HG03135 (cell line): ENCODE results near the gene CGREF1.
"Not testable (repeated sequence)": the region's sequence is repeated elsewhere in the genome, so short reads cannot be mapped to it uniquely, and the experiment has no call there.

Experiments used
- ATAC-seq: cut with Tn5 transposase; IDR thresholded peaks from one replicate; pipeline ENCODE4 v1.9.1; 2021; ENCODE audit warnings: mild to moderate bottlenecking, moderate library complexity; ENCODE audit not compliant: unreplicated experiment

Gene CGREF1

DNA sequence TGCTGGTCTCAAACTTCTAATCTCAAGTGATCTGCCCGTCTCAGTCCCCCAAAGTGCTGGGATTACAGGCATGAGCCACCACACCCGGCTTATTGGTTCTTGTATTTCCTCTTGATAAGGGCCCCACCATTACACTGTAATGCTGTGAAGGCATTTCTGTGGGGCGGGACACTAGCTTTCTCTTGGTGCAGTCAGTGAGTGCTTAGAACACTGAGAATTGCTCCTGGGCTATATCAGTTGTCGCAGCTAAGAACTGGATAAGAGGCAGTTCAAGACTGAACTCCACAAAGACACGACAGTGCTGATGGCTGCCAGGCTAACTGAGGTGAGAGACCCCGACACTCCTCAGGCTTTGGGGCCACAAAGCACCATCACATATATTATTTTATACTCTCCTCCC lies 30.3 kb downstream of the CGREF1 start:
- no peak for ATAC-seq

DNA sequence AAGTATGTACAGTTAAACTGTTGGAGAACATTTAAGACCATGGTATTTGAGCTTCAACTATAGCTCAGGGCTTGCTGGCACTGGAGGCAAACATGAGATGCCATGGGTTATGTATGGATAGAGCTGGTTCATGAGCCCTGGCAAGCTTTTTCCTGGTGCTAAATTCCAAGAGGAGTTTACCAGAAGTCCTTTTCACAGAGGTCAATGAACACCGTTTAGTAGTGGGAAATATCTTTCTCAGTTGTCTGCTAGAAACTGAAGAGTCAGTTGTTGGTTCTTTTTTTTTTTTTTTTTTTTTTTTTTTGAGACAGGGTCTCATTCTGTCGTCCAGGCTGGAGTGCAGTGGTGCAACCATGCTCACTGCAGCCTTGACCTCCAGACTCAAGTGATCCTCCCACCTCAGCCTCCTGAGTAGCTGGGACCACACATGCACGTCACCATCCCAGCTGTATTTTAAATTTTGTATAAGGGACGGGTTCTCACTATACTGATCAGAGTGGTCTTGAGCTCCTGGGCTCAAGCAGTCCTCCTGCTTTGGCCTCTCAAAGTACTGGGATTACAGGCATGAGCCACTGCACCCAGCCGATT lies 31.0 kb downstream of the CGREF1 start:
- no peak for ATAC-seq

DNA sequence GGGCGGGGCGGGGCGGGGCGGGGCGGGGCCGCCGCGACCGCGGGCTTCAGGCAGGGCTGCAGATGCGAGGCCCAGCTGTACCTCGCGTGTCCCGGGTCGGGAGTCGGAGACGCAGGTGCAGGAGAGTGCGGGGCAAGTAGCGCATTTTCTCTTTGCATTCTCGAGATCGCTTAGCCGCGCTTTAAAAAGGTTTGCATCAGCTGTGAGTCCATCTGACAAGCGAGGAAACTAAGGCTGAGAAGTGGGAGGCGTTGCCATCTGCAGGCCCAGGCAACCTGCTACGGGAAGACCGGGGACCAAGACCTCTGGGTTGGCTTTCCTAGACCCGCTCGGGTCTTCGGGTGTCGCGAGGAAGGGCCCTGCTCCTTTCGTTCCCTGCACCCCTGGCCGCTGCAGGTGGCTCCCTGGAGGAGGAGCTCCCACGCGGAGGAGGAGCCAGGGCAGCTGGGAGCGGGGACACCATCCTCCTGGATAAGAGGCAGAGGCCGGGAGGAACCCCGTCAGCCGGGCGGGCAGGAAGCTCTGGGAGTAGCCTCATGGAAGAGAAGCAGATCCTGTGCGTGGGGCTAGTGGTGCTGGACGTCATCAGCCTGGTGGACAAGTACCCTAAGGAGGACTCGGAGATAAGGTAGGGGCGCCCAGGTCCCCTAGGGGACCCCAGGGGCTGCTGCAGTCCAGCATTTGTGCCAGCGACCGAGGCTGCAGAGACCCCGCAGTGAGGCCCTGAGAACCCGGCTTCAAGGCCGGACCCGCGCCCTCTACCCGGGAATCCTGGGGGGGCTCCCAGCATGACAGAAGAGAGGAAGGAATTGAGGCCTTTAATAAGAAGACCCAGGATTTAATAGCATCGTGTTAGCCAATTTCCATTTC lies 32.0 kb downstream of the CGREF1 start, which contains the start of gene KHK:
TSS of gene KHK (plus strand) at position 49 of the 870 bp plus-strand sequence. CDS start at position 537, 488 bp downstream.
- ATAC-seq: peak; percentile 12

DNA sequence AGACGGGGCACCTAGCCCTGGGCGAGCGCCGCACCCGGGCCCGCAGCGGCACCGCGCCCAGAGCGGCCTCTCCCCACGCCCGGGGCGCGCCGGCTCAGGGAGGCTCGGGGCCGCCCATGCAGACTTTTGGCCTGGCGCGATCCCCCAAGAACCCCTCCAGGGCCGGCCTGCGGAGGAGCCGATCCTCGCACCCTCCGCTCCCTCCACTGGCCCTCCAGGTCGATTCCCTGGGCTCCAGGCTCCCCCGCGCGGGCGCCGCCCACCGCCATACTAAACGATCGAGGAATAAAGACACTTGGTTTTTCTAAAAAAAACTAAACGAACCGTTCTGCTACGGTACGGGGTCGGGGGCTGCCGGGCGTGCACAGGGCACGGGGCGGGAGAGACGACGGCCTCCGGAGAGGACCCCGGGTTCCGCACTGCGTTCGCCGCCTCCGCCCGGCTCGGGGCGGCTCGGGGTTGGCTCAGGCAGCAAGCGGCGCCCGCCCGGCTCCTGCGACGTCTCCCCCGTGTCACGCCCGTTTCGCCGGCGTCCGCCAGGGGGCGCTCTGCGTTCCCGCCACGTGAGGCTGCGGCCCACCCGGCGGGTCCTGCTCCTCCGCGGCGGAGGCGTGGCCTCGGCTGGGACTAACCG lies 32.7 kb downstream of the CGREF1 start:
- peak; percentile 74 for ATAC-seq

DNA sequence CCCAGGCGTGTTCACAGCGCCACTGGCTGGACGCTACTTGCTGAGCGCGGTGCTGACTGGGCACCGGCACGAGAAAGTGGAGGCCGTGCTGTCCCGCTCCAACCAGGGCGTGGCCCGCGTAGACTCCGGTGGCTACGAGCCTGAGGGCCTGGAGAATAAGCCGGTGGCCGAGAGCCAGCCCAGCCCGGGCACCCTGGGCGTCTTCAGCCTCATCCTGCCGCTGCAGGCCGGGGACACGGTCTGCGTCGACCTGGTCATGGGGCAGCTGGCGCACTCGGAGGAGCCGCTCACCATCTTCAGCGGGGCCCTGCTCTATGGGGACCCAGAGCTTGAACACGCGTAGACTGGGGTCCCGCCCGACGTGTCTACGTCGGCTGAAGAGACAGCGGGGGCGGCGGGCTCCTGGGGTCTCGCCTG lies 33.2 kb downstream of the CGREF1 start:
- ATAC-seq: peak; percentile 4

DNA sequence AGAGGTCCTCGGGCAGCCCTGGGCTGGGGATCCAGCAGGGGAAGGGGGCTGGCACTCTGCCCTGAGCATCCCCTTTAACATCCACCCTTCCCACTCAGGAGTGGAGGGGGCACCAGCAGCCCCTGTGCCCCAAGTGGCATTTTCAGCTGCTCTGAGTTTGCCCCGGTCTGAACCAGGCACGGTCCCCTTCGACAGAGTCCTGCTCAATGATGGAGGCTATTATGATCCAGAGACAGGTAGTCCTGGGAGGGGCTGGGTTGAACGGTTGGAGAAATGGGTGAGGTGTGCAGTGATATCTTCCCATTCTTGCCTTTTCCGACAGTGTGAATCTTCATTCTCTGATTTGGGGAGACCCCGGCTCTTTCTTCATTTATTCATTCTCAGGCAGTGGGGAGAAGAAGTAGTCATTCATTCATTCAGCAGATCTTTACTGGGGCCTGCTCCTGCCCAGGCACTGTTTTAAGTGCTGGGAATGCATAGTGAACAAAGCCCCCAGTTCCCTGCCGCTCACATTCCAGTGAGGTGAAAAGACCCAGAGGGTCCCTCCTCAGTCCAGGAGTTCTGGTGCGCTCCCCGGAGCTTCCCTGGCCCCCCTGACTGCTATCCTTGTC lies 33.8 kb downstream of the CGREF1 start:
- ATAC-seq: no peak

DNA sequence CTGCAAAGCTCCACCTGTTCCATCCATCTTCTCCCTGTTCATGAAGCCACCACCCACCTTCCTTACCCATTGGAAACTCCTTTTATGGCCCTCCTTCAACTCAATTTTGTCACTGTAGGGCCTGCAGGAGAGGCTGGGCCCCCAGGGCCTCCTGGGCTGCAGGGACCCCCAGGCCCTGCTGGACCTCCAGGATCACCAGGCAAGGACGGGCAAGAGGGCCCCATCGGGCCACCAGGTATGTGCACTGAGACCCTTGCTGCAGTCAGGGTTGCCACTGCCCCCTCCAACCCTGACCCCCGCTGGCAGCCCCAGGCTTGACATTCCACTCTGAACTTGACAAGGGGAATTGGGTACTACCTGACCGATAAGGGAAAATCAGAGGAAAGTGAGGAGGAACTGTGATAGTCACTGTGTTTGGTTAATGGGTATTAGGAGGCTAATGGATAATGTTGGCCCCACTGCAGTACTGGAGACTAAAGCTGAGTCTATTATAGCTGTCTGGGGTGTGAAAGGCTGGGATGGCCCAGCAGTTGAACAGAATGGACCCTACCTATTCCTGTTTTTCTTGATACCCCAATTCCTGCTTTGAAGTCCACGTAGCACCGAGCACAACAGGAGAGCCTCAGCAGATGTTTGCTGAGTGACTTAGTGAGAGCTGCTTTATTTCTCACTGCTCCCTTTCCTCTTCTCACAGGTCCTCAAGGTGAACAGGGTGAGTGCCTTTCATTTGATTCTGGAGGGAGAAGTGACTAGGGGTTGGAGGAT lies 34.4 kb downstream of the CGREF1 start:
- no peak for ATAC-seq

DNA sequence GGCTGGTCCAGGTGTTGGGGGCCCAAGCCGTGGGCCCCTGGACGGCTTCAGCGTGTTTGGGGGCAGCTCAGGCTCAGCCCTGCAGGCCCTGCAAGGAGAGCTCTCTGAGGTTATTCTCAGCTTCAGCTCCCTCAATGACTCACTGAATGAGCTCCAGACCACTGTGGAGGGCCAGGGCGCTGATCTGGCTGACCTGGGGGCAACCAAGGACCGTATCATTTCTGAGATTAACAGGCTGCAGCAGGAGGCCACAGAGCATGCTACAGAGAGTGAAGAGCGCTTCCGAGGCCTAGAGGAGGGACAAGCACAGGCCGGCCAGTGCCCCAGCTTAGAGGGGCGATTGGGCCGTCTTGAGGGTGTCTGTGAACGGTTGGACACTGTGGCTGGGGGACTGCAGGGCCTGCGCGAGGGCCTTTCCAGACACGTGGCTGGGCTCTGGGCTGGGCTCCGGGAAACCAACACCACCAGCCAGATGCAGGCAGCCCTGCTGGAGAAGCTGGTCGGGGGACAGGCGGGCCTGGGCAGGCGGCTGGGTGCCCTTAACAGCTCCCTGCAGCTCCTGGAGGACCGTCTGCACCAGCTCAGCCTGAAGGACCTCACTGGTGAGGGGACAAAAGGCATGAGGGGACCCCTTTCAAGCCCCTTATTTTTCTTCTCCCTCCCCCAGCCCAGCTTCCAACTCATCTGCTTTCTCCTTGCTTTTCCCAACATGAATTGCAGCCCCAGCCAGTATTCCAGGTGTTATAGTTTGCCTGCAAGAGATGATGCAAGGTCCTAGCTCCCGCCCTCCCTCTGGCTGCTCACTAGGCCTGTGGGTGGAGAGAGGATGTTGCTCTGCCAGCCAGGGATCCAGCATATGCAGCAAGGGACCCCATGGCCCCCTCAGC lies 35.3 kb downstream of the CGREF1 start:
- ATAC-seq: no peak

DNA sequence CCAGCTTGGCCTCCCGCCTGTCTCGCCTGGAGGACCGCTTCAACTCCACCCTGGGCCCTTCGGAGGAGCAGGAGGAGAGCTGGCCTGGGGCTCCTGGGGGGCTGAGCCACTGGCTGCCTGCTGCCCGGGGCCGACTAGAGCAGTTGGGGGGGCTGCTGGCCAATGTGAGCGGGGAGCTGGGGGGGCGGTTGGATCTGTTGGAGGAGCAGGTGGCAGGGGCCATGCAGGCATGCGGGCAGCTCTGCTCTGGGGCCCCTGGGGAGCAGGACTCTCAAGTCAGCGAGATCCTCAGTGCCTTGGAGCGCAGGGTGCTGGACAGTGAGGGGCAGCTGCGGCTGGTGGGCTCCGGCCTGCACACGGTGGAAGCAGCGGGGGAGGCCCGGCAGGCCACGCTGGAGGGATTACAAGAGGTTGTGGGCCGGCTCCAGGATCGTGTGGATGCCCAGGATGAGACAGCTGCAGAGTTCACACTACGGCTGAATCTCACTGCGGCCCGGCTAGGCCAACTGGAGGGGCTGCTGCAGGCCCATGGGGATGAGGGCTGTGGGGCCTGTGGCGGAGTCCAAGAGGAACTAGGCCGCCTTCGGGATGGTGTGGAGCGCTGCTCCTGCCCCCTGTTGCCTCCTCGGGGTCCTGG lies 36.0 kb downstream of the CGREF1 start:
- no peak for ATAC-seq

DNA sequence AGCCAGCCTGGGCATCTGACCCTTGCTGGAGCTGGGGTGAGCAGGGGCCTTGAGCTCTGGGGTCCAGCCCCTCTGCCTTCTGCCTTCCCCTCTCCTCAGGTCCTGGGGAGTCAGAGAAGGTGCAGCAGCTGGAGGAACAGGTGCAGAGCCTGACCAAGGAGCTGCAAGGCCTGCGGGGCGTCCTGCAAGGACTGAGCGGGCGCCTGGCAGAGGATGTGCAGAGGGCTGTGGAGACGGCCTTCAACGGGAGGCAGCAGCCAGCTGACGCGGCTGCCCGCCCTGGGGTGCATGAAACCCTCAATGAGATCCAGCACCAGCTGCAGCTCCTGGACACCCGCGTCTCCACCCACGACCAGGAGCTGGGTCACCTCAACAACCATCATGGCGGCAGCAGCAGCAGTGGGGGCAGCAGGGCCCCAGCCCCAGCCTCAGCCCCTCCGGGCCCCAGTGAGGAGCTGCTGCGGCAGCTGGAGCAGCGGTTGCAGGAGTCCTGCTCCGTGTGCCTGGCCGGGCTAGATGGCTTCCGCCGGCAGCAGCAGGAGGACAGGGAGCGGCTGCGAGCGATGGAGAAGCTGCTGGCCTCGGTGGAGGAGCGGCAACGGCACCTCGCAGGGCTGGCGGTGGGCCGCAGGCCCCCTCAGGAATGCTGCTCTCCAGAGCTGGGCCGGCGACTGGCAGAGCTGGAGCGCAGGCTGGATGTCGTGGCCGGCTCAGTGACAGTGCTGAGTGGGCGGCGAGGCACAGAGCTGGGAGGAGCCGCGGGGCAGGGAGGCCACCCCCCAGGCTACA lies 36.8 kb downstream of the CGREF1 start:
- no peak for ATAC-seq

DNA sequence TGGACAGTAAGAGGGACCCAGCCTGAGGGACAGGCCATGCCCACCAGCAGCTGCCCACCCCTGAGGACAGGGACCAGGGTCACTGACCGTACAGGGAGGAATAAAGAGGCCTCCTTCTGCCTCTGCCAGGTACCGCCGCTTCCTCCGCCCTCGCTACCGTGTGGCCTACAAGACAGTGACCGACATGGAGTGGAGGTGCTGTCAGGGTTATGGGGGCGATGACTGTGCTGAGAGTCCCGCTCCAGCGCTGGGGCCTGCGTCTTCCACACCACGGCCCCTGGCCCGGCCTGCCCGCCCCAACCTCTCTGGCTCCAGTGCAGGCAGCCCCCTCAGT lies 38.4 kb downstream of the CGREF1 start:
- no peak for ATAC-seq

DNA sequence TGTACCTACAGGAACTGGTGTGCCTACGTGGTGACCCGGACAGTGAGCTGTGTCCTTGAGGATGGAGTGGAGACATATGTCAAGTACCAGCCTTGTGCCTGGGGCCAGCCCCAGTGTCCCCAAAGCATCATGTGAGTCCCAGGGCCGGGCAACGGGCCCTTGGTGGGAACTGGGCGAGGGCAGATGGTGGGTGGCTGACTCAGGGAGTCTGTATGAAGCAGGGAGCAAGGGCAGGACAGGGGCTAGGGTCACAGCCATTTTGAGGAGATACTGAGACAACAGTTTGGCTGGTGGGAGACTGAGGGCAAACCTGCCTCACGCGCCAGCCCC lies 38.8 kb downstream of the CGREF1 start:
- no peak for ATAC-seq

DNA sequence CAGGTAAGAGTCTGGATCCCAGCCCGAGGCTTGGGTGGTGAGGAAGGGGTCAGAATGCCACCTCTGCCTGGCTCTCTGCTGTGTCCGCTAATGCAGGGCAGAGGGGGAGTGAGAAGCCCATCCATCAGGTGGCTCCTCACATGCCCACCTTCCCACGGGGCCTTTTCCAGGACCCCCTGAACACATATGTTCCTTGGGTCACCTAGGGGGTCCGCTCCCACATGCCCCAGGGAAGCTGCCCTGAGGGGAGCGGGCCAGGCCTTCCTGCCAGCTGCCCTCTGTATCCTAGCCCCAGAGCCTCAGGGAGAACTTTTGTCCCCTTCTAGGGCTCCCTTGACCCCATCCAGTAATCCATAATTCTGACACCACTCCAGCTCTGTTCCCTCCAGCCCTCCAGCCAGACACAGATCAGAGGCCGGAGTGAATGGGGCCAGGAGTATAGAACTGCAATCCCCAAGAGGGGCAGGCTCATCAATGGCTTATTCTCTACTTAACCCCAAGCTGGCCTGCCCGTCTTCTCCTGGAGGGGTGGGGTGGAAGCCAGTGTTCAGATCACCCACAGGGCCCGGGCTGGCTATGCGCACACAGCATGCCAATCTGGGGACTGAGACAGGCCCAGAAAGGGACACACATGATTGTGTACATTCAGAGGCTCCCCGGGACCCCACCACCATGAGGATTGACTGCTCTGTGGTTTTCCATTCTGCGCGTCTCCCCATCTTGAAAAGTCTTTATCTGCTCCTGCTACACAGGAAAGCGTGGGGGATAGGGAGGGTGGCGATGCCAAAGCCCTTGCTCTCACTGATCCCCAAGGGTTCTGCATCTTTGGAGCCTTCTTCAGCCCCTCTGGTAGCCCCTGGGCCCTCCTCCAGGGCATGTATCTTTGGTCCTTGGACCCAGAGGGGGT lies 39.4 kb downstream of the CGREF1 start:
- ATAC-seq: no peak

DNA sequence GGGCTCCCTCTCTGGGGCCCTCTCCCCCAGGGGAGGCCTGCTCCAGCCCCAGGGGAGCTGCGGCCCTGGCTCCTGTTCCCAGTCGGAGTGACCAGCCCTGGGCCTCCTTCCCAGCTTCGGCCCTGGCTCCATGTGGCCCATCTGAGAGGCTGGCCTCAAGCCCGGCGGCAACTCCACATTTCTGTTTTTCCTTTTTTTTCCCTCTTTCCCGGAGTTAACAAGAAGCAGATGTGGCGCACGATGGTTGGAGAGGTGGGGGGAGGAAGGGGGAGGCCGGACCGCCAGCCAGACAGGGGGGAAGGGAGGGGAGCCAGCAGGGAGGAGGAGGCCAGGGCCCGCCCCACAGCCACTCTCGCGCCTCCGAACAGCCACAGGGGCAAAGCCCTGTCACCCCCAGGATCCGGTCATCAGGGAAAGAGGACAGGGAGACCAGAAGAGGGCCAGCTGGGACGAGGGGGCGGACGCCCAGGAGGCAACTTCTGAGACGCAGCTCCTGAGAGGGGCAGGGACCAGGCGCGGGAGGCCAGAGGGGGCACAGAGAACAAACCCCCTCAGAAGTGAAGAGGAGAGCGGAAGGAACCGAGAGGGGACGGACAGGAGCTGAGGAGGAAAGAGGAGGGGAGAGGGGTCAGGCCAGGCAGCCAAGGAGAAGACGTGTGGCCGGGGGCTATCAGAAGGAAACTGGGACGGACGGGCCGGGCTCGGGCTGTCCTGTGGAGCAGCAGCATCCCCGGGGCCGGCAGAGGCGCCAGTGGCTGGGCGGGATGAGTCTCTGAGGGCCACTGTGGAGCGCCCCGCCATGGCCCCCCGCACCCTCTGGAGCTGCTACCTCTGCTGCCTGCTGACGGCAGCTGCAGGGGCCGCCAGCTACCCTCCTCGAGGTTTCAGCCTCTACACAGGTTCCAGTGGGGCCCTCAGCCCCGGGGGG lies 40.4 kb downstream of the CGREF1 start, which contains the start of gene EMILIN1:
TSS of gene EMILIN1 (plus strand) at position 349 of the 928 bp plus-strand sequence. CDS start at position 800, 451 bp downstream.
- ATAC-seq: no peak

DNA sequence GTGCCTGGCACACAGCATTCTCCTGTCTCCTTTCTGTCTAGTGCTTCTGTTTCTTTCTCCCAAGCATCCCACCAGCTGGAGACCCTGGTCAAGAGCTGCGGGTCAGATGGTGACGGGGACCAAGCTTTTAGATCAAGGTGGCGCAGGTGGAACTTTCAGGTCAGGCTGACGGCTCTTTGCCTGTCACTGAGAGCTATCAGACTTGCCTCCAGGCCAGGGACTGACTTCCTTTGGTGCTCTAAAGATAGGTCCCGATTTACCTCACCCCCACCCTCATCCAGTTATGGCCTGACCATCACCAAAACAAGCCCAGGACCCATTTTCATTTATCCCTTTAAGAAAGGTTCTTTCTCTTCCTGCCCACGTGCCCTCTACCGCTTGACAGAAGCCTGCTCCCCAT lies 41.7 kb downstream of the CGREF1 start:
- no peak for ATAC-seq

DNA sequence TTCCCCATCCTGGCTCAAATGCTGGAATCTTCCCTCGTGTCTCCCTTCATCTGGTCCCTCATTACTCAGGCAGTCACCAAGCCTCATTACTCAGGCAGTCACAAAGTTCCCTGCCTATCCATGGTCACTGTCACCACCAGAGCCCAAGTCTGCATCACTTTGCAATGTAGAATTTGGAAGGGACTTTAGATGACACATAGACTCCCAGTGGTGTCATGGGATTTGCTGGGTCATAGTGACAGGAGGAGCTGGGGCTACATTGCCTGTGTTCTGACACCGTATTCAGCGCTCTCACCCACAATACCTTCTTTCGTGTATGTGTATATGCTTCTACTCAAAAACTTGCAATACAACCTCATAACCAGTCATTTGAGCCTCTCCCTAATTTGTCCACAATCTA lies 42.6 kb downstream of the CGREF1 start:
- no peak for ATAC-seq

DNA sequence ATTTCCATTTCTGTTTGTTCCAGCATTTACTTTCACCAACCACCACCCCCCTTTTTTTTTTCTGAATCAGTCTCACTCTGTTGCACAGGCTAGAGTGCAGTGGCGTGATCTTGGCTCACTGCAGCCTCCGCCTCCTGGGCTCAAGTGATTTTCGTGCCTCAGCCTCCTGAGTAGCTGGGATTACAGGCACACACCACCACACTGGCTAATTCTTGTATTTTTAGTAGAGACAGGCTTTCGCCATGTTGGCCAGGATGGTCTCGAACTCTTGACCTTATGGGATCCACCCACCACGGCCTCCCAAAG lies 43.4 kb downstream of the CGREF1 start:
- ATAC-seq: not testable (repeated sequence)
